Right lobe of liver (tissue), 6 donors: ENCODE measurements around the gene PNLIPRP1. TPM values are rescaled to one million over a fixed set of nuclear protein-coding genes. Genes with fewer than 3 reads are reported as not detected.

Experiments used
- ATAC-seq, 4 donors: fragments of 200-7000 bp; cut with Tn5 transposase; one replicate each; pipeline ENCODE4 v1.9.1; 2020; ENCODE audit warnings: mild to moderate bottlenecking in 4 of 4, moderate library complexity in 4 of 4
- DNase-seq, 3 donors: peaks; one replicate each; pipeline ENCODE4 v3.0.0-alpha.2; 2020
- H3K27ac ChIP-seq, 3 donors: fragments of 200-600 bp; one replicate each; pipeline ENCODE4 v1.8.0; 2022
- H3K27me3 ChIP-seq, 2 donors: fragments of 200-600 bp; one replicate each; pipeline ENCODE4 v1.8.0; 2022
- H3K36me3 ChIP-seq, 4 donors: fragments of 200-600 bp; sonication (generic) in 1 of 4; one replicate each; pipeline versions ENCODE4 v1.5.1 to v1.8.0; 2017 to 2022; ENCODE audit warnings: control low read depth in 1 of 4
- H3K4me1 ChIP-seq, 4 donors: fragments of 200-600 bp; sonication (generic) in 1 of 4; one replicate each; pipeline versions ENCODE4 v1.5.1 to v1.8.0; 2017 to 2022; ENCODE audit warnings: control low read depth in 1 of 4
- H3K4me3 ChIP-seq, 3 donors: fragments of 200-600 bp; one replicate each; pipeline ENCODE4 v1.8.0; 2022
- H3K9me3 ChIP-seq, 4 donors: fragments of 200-600 bp; sonication (generic) in 1 of 4; one replicate each; pipeline versions ENCODE4 v1.5.1 to v1.8.0; 2017 to 2022; ENCODE audit warnings: control low read depth in 1 of 4
- POLR2A ChIP-seq: fragments of 450-650 bp; IDR thresholded peaks from one replicate; pipeline ENCODE4 v1.6.1; 2017; ENCODE audit warnings: antibody characterized with exemption, mild to moderate bottlenecking
- WGBS: methylation state at CpG from one replicate; pipeline ENCODE4 v1.1.6; 2018; ENCODE audit warnings: low coverage, low lambda C conversion rate; ENCODE audit not compliant: insufficient coverage; ENCODE audit errors: missing lambda C conversion rate; 5-methylcytosine and 5-hydroxymethylcytosine counted together
- intact Hi-C, 2 donors: fragments of 100-400 bp; cut with DNase I; formaldehyde crosslinking; loops; one replicate each; pipeline versions ENCODE4 v1.11.2 to v1.14.1; 2022
- total RNA-seq, 6 experiments: library from RNA; depleted of rRNA in 2 of 6; stranded (reverse); fragments of >200 nt in 2 of 6; fragmentation: NEBNext Ultra II Directional in 3 of 6; extraction: Animal tissue kit (Norgen Biotek cat#: 25700) in 3 of 6; gene quantifications; one replicate each; pipeline versions ENCODE4 v1.1.0 to v1.2.4, GENCODE V29; 2016 to 2023
- TF ChIP-seq, protein P1 (sequence below), 4 donors: fragments of 200-600 bp in 3 of 4; fragments of 450-650 bp in 1 of 4; IDR thresholded peaks; one replicate each; pipeline versions ENCODE4 v1.5.1 to v1.8.0; 2016 to 2022; ENCODE audit warnings: antibody characterized with exemption in 4 of 4, mild to moderate bottlenecking in 2 of 4
- donor health status: DM: no; HTN: yes; CAD: no.
- donor health status: DM: no; HTN: no; CAD: no.
- donor health status: DM: no; HTN: no; CAD: no.
- donor health status: DM: no; HTN: yes; CAD: no.
- donor health status: DM: no; HTN: yes; CAD: no.

The PNLIPRP1 gene
- total RNA-seq, 6 experiments from 2014 or later, result not detected

DNA sequence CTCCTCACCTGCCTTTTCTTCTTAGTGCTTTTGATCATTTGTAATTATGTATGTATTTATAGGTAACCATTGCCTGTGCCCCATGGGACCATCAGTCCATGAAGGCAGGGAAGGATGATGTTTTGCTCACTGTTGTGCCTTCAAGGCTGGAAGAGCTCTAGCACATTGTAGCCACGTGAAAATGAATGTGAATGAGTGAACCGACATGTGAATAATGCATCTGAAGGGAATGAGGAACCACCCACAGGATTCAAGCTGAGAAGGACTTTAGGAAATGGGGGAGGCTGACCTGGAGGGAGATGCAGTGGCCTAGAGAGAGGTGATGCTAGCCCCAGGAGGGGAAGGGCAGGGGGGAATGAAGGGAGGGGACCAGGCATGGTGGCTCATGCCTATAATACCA, 24.0 kb downstream of the PNLIPRP1 start:
- 38% methylated on average over 2 of the region's 2 CpGs for WGBS
- ATAC-seq (no peak), DNase-seq (no peak)
- Histone ChIP-seq H3K4me1 (no peaks in the 10 kb centered on the region), H3K36me3 (no peaks in the 10 kb centered on the region), H3K27me3 (no peaks in the 10 kb centered on the region), H3K27ac (no peak overlapping the region), H3K4me3 (no peak overlapping the region), H3K9me3 (no peaks in the 10 kb centered on the region)
- intact Hi-C loops, result no loop called here
- TF ChIP-seq, protein P1, sequence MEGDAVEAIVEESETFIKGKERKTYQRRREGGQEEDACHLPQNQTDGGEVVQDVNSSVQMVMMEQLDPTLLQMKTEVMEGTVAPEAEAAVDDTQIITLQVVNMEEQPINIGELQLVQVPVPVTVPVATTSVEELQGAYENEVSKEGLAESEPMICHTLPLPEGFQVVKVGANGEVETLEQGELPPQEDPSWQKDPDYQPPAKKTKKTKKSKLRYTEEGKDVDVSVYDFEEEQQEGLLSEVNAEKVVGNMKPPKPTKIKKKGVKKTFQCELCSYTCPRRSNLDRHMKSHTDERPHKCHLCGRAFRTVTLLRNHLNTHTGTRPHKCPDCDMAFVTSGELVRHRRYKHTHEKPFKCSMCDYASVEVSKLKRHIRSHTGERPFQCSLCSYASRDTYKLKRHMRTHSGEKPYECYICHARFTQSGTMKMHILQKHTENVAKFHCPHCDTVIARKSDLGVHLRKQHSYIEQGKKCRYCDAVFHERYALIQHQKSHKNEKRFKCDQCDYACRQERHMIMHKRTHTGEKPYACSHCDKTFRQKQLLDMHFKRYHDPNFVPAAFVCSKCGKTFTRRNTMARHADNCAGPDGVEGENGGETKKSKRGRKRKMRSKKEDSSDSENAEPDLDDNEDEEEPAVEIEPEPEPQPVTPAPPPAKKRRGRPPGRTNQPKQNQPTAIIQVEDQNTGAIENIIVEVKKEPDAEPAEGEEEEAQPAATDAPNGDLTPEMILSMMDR (IDR thresholded peaks at IDR 0.05), result no peak
- no peak for TF ChIP-seq POLR2A

DNA sequence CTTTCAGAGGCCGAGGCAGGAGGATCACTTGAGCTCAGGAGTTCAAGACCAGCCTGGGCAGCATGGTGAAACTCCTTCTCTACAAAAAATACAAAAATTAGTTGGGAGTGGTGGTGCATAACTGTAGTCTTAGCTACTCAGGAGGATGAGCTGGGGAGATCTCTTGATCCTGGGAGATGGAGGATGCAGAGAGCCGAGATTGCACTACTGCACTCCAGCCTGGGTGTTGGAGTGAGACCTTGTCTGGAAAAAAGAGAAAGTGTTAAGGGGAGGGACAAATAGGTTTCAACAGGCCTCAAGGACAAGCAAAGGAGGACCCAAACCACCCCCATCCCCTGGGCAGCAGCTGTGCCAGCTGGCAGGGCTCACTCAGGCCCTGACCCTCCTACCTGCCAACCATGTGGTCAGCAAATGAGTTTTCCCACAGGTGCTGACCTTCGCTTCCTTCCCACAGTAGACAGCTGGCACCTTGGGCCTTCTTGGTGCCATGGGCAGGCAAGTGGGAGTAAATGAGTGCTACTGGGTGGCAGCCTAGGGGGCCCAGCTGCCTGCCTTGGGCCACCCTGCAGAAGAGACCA, 24.5 kb downstream of the PNLIPRP1 start:
- no peaks in the 10 kb centered on the region for H3K27me3 ChIP-seq
- DNase-seq, result no peak
- no peaks in the 10 kb centered on the region for H3K4me1 ChIP-seq
- no peaks in the 10 kb centered on the region for H3K9me3 ChIP-seq
- no peak for TF ChIP-seq POLR2A
- TF ChIP-seq, protein P1 (IDR thresholded peaks at IDR 0.05), result no peak
- no peak overlapping the region for H3K4me3 ChIP-seq
- H3K27ac ChIP-seq, result no peak overlapping the region
- no peak for ATAC-seq
- intact Hi-C loops, result no loop called here
- no peaks in the 10 kb centered on the region for H3K36me3 ChIP-seq
- 87% methylated on average over 1 of the region's 3 CpGs for WGBS

DNA sequence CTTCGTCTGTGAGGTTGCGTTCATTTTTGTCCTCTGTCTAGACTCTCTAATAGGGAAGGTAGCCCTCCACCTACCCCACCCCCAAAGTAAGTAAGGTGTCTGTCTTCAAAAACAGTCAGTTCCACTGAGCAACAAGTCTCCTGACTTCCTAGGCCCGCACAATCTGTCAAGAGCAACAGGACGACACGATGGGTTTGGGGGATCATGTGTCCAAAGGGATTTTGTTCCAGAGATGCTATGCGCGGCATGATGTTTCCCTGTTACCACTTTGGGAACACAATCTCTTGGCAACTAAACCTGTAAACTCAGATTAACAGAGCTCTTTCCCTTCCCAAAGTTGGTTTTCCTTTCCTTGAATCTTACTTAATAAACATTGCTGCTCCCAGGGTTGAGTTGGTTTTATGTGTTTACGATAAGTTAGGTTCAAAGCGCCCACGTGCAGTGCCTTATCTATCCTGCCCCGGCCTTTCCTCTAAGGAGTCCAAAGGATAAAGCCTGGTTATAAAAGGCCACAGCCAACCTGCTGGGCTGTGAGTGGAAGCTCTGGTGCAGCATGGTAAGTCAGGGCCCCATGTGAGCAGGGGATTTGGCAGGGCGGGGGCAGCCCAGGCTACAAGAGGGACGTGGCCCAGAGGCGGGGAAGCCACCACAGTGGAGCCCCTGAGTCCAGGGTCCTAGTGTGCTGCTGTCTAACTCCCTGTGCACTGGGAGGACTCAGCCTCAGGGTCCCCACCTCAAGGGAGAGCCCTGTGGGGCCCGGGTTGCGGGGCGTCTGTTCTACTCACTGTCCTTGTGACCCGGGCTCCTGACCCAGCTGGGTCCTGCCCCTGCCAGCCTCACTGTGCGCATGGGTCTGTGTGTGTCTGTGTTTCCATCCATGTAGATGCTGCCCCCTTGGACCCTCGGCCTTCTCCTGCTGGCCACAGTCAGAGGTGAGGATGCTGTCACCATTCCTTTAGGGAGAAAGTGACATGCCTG, 30.0 kb downstream of the PNLIPRP1 start, which contains the start of gene PNLIPRP2:
TSS of gene PNLIPRP2 (plus strand) at position 531 of the 978 bp plus-strand sequence.
- intact Hi-C loops, result no loop called here
- no peaks in the 10 kb centered on the region for H3K4me1 ChIP-seq
- no peak for DNase-seq
- no peak for ATAC-seq
- no peak within 1 kb of the TSS for H3K27ac ChIP-seq
- H3K9me3 ChIP-seq, result no peaks in the 10 kb centered on the region
- H3K27me3 ChIP-seq, result no peaks in the 10 kb centered on the region
- WGBS, result 41% methylated on average over 9 of the region's 20 CpGs
- no peaks in the 10 kb centered on the region for H3K36me3 ChIP-seq
- TF ChIP-seq, protein P1 (IDR thresholded peaks at IDR 0.05), result no peak
- TF ChIP-seq POLR2A, result no peak
- no peak within 1 kb of the TSS for H3K4me3 ChIP-seq

DNA sequence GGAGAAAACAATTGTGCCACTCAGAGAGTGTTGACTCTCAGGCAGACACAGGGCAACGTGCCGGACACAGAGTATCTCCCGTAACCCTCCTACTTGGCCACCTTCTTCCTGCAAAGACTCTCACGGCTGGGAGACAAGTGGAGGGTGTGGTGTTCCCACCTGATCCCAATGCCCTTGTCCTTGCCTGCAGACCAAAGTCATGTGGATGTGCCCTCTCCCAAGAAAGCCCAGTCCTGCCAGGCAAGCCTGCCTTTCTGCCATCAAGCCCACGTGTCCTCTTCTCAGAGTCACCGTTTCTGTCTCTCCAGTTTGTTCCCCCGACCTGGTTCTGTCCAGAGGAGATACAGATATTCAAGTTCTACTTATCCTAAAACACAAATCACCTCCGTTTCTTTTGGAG, 30.7 kb downstream of the PNLIPRP1 start:
- no peaks in the 10 kb centered on the region for H3K4me1 ChIP-seq
- TF ChIP-seq, protein P1 (IDR thresholded peaks at IDR 0.05), result no peak
- no peak for TF ChIP-seq POLR2A
- WGBS, result 69% methylated on average over 8 of the region's 8 CpGs
- no peaks in the 10 kb centered on the region for H3K27me3 ChIP-seq
- H3K4me3 ChIP-seq, result no peak overlapping the region
- ATAC-seq (no peak), DNase-seq (no peak)
- no peaks in the 10 kb centered on the region for H3K9me3 ChIP-seq
- no peak overlapping the region for H3K27ac ChIP-seq
- H3K36me3 ChIP-seq, result no peaks in the 10 kb centered on the region
- intact Hi-C loops, result no loop called here
